ENCODE measurements around the gene LY6G5B.

GRCh38 chr6:31677955-31678354 is 8.2 kb downstream of the LY6G5B start:
- no peak for TF ChIP-seq JUN (IDR thresholded peaks at IDR 0.05; ENCODE audit: borderline replicate concordance, insufficient read depth, insufficient read length, low read depth)
- no peak for TF ChIP-seq EZH2 (IDR thresholded peaks at IDR 0.05; ENCODE audit: borderline replicate concordance, low read depth, low read length, severe bottlenecking)
- no peak for TF ChIP-seq GATA2 (IDR thresholded peaks at IDR 0.05; ENCODE audit: insufficient read depth, insufficient read length, low read depth, low read length)
- no peak for TF ChIP-seq CTCF (IDR thresholded peaks at IDR 0.05; ENCODE audit: extremely low read depth in 1 of 2, insufficient read depth in 1 of 2, low read depth in 1 of 2, low read length in 2 of 2)
- TF ChIP-seq POLR2A (IDR thresholded peaks at IDR 0.05; ENCODE audit: low read depth, low read length) = no peak
